ENCODE measurements around the gene AGAP5. TPM values are rescaled to one million over a fixed set of nuclear protein-coding genes. Genes with fewer than 3 reads are reported as not detected.

AGAP5 gene
- total and polyA plus RNA-seq, 2 of the 4 experiments (the other 2 are of a cell fraction) = 1.8 to 4.1 TPM

GRCh38 chr10:73732426-73732825 is 34.5 kb upstream of the AGAP5 start:
- H2AFZ ChIP-seq (replicated peaks; ENCODE audit: low read length, poor library complexity) = no peak overlapping the region
- H2AK5ac ChIP-seq (ENCODE audit: low read depth, low read length) = no peak overlapping the region
- no peak overlapping the region for H3K27ac ChIP-seq (ENCODE audit: insufficient read depth, low read length)
- no peak overlapping the region for H2AK9ac ChIP-seq (replicated peaks; ENCODE audit: low read depth, low read length, poor library complexity)
- POLR2A ChIA-PET (ENCODE audit: unreplicated experiment) = no interaction called here
- no peak overlapping the region for H3K4me3 ChIP-seq (ENCODE audit: insufficient read depth, low read depth, low read length)
- TF ChIP-seq MAZ (IDR thresholded peaks at IDR 0.05; ENCODE audit: borderline replicate concordance, low read depth, low read length) (no peak), RFX5 (IDR thresholded peaks at IDR 0.05; ENCODE audit: low read depth, low read length) (no peak), CTCF (conservative IDR thresholded peaks at IDR 0.05; ENCODE audit: low read depth, low read length) (no peak), POLR2A (IDR thresholded peaks at IDR 0.05; ENCODE audit: low read depth, low read length) (no peak), NFE2L2 (IDR thresholded peaks at IDR 0.05; ENCODE audit: low read depth, low read length) (no peak)
- no peaks in the 10 kb centered on the region for H3K27me3 ChIP-seq (ENCODE audit: control insufficient read depth, insufficient read depth, low read length)
- H2BK120ac ChIP-seq (ENCODE audit: low read depth, low read length) = no peak overlapping the region
- 96% methylated on average over 12 of the region's 20 CpGs; no CpG with 5 or more reads in 1 of the 2 experiments for WGBS, 2 experiments (ENCODE audit: extremely low coverage in 2 of 2, insufficient read length in 1 of 2)
- no peak for DNase-seq
- dilution Hi-C loops (cut with HindIII; ENCODE audit: low sequenced_read_pairs, unreplicated experiment) = no loop called here
- H2BK20ac ChIP-seq (ENCODE audit: low read depth, low read length) = no peak overlapping the region
- no TSS peak for BruUV-seq (replicated peaks)
- CTCF ChIA-PET = no interaction called here
- no peaks in the 10 kb centered on the region for H3K9me3 ChIP-seq (ENCODE audit: control insufficient read depth, insufficient read depth, low read length)
- H4K5ac ChIP-seq (ENCODE audit: low read depth, low read length) = no peak overlapping the region
- peaks cover 3% of the 10 kb centered on the region; the same call in 1 of the 2 replicates for H3K4me1 ChIP-seq (ENCODE audit: control insufficient read depth, insufficient read depth, low read length)
- H3K18ac ChIP-seq (ENCODE audit: low read depth, low read length) = no peak overlapping the region
- no peak overlapping the region for H4K8ac ChIP-seq (ENCODE audit: low read depth in 2 of 2, low read length in 2 of 2)
- no peak overlapping the region for H3K56ac ChIP-seq (ENCODE audit: extremely low read depth, insufficient read depth, low read length)
- H3K79me1 ChIP-seq (ENCODE audit: low read depth in 1 of 2, low read length in 2 of 2) = peaks cover 7 to 23% of the 10 kb centered on the region in 2 experiments
- peaks cover 22% of the 10 kb centered on the region for H3K36me3 ChIP-seq (ENCODE audit: control insufficient read depth, insufficient read depth, low read length)
- H4K20me1 ChIP-seq (ENCODE audit: insufficient read depth, low read length) = no peaks in the 10 kb centered on the region
- no peak overlapping the region for H3K4me2 ChIP-seq (ENCODE audit: low read depth, low read length)
- H3K9me1 ChIP-seq (ENCODE audit: insufficient read depth, low read length) = 0 out of 2 replicates have a peak, but pooled peaks cover 8% of the 10 kb centered on the region
- in situ Hi-C loops (cut with MboI; ENCODE audit: low sequenced_read_pairs) = no loop called here
- H3K9ac ChIP-seq (ENCODE audit: low read depth, low read length) = no peak overlapping the region
- H4K91ac ChIP-seq (ENCODE audit: insufficient read depth, low read depth, low read length) = no peak overlapping the region
- no peak overlapping the region for H2BK5ac ChIP-seq (ENCODE audit: low read depth, low read length, poor library complexity, severe bottlenecking)
- H2BK15ac ChIP-seq (ENCODE audit: low read depth, low read length) = no peak overlapping the region
- ATAC-seq (ENCODE audit: low read depth) = no peak
- intact Hi-C loops (cut with micrococcal nuclease) = no loop called here
- H3K23ac ChIP-seq (ENCODE audit: low read depth, low read length) = no peak overlapping the region
- no peak overlapping the region for H3K4ac ChIP-seq (ENCODE audit: low read depth, low read length)
- H3K14ac ChIP-seq (replicated peaks; ENCODE audit: low read depth, low read length) = no peak overlapping the region
